Right hindlimb (tissue), 1 donor: ENCODE results near the gene TNFSF15.
"Not testable (repeated sequence)": the region's sequence is repeated elsewhere in the genome, so short reads cannot be mapped to it uniquely, and the experiment has no call there.

Experiments
- DNase-seq: peaks from one replicate; pipeline ENCODE4 v3.0.0-alpha.2; 2018

TNFSF15 gene

DNA sequence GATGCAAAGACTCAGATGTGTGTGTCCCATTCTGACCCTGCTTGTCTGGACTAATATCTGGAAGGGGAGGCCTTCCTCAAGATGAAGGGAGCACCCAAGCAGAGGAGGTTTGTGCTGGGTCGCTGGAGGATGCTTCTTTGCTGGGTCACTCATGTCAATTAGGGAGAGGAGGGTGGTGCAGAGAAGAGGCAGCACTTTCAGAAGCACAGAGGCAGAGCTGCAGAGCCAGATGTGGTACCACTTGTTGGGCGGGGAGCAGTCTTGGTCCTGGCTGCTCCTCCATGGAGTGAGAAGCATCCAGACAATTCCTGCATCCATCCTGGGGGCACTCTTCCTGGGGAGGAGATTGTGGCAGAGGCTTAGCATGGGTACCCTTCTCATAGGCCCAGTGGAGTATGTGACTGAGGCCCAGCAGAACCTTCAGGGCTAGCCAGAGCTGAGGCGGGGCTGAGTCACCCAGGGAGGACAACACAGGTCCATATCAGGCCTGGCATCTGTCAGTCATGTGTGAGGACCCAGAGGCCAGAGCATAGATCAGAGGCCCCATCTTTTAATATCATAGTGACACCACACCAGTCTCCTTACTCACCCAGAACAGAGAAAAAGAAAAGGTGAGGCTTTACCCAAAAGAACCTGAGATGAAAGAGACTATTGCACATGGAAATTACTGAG, 59.8 kb downstream of the TNFSF15 start:
- DNase-seq, result no peak

DNA sequence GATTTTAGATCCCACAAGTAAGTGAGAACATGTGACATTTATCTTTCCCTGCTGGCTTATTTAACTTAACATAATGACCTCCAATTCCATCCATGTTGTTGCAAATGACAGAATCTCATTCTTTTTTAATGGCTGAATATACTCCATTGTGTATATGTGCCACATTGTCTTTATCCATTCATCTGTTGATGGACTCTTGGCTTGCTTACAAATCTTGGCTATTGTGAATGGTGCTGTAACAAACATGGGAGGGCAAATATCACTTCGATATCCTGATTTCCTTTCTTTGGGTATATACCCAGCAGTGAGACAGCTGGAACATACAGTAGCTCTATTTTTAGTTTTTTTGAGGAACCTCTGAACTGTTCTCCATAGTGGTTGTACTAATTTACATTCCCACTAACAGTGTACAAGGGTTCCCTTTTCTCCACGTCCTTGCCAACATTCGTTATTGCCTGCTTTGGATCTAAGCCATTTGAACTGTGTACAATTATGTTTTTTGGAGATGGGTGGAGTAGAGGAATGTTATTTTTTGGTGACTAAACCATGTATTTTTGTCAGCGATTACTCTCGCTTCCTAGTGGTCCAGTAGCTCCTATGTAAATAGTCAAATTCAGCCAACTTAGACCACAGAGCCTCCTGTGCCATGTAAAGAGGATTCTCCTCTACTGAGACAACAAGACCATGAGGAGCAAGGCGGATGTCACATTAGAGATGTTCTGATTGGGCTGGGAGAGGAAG, 60.6 kb downstream of the TNFSF15 start:
- DNase-seq, result no peak

DNA sequence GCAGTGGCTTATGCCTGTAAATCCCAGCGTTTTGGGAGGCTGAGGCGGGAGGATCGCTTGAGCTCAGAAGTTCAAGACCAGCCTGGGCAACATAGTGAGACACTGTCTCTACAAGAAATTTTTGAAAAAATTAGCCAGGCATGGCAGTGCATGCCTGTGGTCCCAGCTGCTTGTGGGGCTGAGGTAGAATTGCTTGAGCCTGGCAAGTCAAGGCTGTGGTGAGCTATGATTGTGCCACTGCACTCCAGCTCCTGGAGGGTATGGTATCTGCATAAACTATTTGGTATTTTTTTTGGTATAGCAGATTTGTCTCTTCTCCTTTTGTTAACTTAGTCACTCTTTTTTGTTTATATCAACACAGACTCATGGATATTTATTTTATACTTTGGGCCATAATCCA, 62.4 kb downstream of the TNFSF15 start:
- DNase-seq, result no peak

- no peak for DNase-seq
Measured at GRCh38 chr9:114742947-114743346, 62.9 kb downstream of the TNFSF15 start.

DNA sequence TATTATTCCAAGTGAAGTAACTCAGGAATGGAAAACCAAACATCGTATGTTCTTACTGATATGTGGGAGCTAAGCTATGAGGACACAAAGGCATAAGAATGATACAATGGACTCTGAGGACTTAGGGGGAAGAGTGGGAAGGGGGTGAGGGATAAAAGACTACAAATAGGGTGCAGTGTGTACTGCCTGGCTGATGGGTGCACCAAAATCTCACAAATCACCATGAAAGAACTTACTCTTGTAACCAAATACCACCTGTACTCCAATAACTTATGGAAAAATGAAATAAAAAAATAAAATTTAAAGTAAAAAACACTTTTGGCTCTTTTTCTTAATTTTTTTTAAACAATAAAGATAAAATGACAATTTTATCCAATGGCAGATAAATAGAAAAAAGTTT, 64.3 kb downstream of the TNFSF15 start:
- not testable (repeated sequence) for DNase-seq

DNA sequence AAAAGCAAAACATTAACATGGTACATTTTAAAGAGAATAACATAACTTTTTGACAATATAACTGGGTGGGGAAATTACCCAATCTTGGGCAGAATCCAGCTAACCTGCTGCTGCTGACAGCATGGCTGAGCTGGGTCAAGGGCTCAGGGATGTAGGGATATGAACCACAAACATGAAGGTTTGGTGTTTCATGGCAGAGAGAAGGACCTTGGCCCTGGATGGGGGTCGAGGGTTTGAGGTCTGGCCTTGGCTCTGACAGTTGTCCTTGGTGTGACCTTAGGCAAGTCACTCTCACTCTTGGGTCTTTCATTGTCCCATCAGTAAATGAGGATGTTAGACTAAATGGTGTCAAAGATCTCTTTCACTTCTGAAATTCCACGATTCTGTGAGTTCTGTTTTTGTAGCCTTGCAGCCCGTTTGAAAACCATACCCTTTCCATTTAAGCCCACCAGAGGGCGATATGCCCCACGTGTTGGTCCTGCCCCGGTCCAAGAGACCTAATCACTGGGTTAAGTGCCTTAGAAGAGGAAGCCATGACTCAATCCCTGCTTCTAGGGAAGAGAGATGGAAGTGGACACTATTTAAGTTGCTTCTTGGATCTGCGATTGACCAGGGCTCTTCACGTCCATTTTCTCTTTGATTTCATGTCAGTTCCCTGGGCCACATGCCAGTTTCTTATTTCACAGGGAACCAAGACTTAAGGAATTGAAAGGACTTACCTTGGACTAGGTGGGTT, 67.1 kb downstream of the TNFSF15 start:
- DNase-seq, result peak; percentile 60

DNA sequence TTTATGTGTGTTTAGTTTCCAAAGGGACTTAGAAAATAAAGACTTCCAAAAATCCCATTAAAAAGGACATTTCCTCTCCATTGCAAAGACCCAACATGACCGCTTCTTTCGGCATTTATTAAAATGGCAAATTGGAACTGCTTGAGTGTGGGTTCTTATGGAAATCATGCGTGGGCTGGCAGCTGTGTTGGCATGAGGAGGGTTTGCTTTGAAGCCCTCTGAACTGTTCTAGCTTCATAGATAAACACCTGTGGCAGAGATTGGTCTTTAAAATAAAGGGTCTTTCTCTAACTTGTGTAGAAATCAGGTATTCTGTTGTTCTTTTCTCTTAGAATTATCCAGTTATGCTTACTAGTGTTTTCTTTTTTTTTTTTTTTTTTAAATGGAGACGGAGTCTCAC, 68.0 kb downstream of the TNFSF15 start:
- no peak for DNase-seq

- no peak for DNase-seq
Measured at GRCh38 chr9:114737118-114737517, 68.7 kb downstream of the TNFSF15 start.

GRCh38 chr9:114735704-114736103, 70.1 kb downstream of the TNFSF15 start:
- DNase-seq, result no peak

DNA sequence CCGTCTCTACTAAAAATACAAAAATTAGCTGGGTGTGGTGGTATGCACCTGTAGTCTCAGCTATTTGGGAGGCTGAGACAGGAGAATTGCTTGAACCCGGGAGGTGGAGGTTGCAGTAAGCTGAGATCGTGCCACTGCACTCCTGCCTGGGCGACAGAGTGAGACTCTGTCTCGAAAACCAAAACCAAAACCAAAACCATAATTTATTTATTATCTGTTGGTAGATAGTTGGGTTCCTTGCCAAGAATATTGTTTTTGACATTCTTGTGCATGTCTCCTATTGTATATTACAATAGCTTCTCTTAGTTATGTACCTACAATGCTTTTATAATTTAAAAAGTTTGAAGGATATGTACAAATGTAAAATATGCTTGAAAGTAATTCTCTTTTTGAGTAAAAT, 70.7 kb downstream of the TNFSF15 start:
- DNase-seq, result not testable (repeated sequence)
